GM21528 (cell line): Measurements from ENCODE around the gene DLG5.
A peak's percentile ranks its signal among the peaks of the same experiment; 100 is the strongest.

Source experiments
- ATAC-seq: cut with Tn5 transposase; IDR thresholded peaks from one replicate; pipeline ENCODE4 v1.9.1; 2021; ENCODE audit warnings: mild to moderate bottlenecking, moderate library complexity; ENCODE audit not compliant: unreplicated experiment, low FRiP score

The DLG5 gene, protein sequence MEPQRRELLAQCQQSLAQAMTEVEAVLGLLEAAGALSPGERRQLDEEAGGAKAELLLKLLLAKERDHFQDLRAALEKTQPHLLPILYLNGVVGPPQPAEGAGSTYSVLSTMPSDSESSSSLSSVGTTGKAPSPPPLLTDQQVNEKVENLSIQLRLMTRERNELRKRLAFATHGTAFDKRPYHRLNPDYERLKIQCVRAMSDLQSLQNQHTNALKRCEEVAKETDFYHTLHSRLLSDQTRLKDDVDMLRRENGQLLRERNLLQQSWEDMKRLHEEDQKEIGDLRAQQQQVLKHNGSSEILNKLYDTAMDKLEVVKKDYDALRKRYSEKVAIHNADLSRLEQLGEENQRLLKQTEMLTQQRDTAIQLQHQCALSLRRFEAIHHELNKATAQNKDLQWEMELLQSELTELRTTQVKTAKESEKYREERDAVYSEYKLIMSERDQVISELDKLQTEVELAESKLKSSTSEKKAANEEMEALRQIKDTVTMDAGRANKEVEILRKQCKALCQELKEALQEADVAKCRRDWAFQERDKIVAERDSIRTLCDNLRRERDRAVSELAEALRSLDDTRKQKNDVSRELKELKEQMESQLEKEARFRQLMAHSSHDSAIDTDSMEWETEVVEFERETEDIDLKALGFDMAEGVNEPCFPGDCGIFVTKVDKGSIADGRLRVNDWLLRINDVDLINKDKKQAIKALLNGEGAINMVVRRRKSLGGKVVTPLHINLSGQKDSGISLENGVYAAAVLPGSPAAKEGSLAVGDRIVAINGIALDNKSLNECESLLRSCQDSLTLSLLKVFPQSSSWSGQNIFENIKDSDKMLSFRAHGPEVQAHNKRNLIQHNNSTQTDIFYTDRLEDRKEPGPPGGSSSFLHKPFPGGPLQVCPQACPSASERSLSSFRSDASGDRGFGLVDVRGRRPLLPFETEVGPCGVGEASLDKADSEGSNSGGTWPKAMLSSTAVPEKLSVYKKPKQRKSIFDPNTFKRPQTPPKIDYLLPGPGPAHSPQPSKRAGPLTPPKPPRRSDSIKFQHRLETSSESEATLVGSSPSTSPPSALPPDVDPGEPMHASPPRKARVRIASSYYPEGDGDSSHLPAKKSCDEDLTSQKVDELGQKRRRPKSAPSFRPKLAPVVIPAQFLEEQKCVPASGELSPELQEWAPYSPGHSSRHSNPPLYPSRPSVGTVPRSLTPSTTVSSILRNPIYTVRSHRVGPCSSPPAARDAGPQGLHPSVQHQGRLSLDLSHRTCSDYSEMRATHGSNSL (N-terminal part only)

DNA sequence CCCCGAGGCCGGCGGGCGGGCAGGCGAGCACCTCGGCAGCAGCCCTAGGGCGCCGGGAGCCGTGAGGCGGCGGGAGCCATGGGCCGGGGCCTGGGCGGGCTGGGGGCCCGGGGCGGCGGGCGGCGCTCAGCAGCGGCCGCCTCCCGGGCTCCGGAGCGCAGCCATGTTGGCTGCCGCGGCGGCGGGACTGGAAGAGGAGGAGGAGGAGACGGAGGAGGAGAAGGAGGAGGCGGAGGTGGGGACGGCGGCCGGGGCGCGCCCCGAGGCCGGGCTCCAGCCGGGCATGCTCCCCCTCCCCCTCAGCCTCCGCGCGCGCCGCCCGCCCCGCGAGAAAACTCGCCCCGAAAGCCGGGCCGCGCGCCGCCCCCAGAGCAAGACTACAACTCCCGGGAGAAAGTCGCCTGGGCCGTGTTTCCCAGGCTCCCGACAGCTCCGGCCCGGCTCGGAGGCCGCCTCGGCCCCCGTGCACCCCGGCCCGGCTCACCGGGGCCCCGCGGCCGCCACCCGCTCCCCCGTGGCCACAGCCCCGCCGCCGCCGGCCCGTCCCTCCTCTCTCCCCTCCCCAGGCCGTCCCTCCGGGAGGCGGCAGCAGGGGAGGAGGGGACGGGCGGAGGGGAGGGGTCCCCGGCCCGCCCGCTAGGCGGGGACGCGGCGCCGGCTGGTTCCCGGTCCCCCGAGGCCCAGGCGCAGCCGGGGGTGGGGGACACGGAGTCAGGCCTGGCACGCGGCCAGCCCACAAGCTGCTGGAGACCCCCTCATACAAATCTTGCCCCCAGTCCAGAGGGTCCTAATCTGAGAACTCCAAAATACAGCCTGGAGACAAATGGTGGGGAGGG lies at the start of gene DLG5:
Gene DLG5, minus strand, starts transcription at position 190 of the 836 bp plus-strand sequence. CDS start 235 bp downstream, outside the sequence.
- ATAC-seq = peak; percentile 57

DNA sequence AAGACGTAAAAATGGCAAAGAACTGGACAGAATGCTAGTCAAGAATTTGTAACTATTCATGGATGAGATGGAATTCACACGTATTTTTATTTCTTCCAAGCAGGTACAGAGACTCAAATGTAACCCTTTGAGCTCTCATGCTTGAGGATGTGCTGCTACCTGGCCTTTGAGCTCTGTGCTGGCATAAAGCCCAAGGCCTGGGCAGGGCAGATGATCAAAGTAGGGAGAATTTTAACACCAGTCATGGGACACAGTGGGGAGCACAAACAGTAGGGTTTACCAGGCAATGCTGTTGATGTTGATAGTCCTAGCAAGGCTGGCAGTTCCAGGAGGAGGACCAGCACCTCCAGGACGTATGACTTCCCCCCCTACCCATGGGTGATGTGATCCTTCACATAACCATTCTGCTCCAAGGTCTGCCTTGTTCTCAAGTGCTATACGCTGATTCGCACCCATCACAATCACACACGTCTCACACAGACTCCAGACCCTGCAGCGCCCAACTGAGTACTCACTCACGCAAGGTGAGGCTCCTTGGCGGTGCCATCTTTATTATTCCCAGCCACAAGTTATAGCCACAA lies 48.6 kb upstream of the DLG5 start:
- ATAC-seq = no peak

DNA sequence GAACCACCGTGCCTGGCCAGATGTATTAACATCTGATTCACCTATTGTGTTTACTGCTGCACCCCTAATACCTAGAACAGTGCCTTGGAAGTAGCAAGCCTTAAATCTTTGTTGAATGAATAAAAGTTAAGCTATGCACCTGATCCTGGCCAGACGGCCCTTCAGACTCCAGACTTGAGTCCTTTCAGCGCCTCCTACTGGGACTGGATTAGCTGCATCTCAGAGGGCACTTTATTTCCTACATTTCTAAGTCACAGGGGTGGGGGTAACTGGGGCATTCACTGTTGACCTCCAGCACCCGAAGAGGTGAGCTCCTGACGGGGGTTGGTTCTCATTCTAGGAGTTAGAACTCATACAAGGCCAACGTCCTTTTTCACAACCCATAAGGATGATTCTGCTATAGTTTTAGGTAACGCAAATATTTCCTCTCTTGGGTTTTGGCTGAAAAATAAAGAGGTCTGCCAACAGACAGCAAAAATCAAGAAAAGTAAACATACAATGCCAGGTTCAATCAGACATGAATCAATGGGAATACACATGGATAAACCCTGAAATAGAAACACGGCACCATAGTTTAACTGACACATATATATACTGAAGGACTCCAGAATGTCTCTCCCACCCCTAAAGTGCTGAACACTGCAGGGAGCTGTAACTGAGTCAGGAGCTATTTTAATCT lies 48.0 kb upstream of the DLG5 start:
- no peak for ATAC-seq

DNA sequence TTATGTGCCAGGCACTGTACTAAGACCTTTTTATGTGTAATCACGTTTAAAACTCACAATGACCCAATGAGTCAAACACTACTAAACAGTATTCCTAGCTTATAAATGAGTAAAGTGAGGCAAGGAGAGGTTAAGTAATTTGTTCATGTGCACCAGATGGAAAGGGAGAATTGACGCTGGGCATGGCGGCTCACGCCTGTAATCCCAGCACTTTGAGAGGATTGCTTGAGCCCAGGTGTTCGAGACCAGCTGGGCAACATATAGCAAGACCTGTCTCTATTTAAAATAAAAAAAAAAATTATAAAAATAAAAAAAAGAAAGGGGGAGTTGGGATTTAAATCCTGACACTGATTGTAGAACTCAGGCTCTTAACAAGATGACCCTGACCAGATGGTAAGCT lies 46.7 kb upstream of the DLG5 start:
- ATAC-seq = no peak

DNA sequence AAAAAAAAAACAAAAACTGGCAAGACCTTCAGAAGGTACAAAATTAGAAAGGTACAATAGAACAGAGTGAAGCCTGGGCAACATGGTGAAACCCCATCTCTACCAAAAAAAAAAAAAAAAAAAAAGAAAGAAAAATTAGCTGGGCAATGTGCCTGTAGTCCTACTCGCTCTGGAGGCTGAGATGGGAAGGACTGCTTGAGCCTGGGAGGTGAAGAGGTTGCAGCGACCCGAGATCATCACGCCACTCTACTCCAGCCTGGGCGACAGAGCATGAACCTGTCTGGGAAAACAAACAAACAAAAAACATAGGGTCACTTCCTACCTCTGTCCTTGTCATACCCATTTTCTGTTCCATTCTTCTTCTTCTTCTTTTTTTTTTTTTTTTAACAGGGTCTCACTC lies 45.6 kb upstream of the DLG5 start:
- ATAC-seq = no peak

DNA sequence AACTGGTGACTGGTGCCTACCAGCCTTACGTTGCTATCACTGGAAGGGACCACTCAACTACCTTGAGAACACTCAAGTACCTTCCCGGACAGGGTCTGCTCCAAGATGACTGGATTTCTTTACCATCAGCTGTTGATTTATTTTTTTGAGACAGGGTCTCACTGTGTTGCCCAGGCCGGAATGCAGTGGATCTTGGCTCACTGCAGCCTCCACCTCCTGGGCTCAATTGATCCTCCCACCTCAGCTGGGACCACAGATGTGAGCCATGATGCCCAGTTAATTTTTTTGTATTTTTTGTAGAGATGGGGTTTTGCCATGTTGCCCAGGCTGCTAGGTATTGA lies 45.2 kb upstream of the DLG5 start:
- no peak for ATAC-seq

DNA sequence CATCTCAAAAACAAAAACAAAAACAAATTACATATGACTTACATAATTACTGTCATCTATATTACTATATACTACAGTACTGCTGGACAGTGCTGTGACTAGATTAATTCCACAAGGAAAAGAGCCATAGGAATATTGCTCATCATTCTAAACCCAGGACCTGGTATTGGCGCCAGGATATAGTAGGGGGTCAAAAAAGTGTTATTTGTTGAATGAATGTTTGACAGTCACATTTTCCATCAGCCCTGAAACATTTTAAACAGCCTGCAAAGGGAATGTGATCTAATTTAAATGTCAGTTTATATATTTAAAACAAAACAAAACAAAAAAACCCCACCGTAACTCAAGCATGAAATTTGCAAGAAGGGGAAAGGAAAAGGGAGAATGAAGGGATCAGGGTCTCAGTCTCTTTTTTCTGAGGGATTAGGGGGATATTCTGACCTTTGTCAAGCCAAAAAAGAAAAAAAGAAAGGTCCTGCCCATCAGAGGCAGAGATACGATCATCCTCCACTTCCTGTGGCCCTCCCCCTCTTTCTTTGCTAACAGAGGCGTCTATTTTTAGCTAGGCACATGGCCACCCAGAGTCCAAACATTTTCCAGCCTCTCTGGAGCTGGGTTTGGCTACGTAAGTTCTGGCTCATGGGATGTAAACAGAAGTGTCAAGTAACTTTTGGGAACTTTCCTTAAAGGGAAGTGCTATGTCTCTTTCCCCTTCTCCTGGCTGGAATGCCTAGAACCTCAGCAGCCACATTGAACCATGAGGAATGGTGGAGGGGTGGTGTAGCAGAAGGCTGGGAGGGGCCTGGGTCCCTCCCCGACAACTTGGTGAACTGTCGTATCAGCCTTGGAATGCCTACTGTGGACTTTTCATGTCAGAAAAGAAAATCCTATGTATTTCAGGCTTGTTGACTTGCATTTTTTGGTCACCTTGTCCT lies 44.6 kb upstream of the DLG5 start:
- ATAC-seq = no peak

DNA sequence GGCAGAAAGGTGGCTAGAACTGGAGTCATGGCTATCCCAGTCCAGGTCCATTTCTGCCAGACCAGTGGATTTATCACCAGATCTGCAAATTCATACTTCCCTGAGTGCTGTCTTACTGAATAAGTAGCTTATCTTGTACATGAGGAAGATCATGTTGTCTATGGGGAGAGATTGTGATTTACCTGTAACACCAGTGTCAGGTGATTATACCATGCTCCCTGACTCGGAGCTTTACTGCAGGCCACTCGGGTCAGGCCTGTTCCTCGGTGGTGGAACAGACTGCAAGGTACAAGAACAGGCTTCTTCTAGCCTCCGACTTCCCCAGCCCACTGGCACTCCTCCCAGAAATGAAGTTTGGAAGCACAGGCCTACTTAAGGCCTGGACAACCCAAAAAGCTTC lies 42.6 kb upstream of the DLG5 start:
- ATAC-seq = no peak

DNA sequence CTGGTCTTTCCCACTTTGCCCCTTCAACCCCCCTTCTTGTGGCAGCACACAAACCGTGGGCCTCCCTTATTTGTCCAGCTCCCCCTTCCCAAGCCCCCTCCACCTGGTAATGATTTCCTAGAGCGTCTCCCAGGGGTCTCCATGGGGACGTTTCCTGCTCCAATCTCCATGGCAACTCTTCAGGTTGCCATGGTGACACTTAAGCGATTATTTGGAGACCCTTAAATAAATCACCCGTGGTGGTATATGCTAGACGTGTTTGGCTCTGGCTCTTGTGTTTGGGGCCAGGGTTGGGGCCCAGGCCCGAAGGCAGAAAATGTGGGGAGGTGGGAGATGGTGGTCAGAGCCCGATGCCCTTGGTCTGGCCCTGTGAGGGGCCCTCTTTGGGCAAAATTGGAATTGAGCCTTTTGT lies 41.1 kb upstream of the DLG5 start:
- ATAC-seq = no peak

DNA sequence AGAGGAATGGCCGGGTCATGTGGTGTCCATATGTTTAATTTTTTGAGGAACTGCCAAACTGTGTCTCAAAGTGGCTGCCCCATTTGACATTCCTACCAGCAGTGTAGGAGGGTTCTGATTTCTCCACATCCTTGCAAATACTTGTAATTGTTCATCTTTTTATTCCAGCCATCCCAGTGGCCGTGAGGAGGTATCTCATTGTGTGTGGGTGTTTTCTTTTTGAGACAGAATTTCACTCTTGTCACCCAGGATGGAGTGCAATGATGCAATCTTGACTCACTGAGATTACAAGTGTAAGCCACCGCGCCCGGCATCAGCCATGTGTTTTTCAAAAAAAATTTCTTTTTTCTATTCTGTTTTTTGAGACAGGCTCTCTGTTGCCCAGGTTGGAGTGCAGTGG lies 38.7 kb upstream of the DLG5 start:
- no peak for ATAC-seq

DNA sequence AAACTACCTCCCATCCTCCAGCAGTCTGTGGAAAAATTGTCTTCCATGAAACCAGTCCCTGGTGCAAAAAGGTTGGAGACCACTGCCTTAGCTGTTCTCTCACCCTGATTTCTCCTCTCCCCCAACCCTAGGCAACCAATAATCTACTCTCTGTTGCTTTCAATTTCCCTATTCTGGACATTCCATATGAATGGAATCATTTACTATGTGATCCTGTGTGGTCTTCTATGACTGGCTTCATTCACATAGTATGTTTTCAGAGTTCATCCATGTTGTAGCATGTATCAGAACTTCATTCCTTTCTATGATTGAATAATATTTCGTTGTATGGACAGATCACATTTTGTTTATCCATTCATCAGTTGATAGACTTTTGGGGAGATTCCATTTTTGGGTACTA lies 38.3 kb upstream of the DLG5 start:
- no peak for ATAC-seq

DNA sequence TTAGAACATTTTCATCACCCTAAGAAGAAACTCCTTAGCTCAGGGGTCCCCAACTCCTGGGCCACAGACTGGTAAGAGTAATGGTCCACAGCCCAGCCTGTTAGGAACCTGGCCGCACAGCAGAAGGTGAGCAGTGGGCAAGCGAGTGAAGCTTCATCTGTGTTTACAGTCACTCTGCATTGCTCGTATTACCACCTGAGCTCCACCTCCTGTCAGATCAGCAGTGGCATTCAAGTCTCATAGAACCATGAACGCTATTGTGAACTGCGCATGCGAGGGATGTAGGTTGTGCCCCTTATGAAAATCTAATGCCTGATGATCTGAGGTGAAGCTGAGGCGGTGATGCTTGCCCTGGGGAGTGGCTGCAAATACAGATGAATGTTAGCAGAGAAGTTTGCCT lies 37.3 kb upstream of the DLG5 start:
- ATAC-seq = no peak

DNA sequence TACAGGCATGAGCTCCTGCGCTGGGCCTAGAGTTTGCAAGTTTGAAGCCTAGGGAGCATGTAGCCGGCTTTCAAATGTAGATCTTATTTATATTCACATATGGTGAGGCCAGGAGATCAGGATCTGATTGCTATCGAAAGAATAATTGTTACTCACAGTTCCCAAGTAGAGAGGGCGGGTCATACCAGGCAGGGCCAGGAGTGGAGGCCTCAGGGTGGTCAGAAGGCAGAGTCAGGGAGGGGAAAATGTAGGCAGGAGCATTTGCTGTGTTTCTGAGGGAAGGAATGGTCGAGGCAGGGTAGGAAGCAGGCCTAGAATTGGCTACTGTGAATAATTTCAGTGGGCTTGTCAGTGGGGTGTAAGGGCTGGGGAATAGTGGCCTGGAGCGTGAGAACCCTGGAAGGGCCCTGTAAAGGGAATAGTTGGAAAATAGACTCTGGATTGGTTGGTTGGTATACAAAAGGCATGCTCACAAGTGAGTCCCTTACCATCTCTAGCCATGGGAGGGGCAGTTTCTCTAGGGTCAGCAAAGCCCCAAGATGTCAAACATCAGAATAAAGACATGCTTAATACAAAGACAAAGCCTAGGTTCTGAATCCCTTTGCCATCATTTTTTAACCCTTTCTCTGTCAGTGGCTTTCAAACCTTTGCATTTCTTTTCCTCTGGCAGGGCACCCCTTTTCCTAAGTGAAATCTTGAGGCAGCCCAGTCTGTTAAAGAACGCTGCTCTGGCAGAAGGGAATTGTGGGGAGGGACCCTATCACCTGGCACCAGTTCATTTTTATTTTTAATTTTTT lies 36.0 kb upstream of the DLG5 start:
- no peak for ATAC-seq

DNA sequence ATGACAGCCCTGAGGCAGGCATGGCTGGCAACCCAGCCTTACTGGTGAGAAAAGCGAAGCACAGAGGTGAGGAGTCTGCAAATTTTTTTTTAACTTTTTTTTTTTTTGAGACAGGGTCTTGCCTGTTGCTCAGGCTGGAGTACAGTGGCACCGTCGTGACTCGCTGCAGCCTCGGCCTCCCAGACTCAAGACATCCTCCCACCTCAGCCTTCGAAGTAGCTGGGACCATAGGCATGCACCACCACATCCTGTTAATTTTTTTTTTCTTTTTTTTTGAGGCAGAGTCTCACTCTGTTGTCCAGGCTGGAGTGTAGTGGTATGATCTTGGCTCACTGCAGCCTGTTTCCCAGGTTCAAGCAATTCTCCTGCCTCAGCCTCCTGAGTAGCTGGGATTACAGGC lies 35.1 kb upstream of the DLG5 start:
- ATAC-seq = no peak

DNA sequence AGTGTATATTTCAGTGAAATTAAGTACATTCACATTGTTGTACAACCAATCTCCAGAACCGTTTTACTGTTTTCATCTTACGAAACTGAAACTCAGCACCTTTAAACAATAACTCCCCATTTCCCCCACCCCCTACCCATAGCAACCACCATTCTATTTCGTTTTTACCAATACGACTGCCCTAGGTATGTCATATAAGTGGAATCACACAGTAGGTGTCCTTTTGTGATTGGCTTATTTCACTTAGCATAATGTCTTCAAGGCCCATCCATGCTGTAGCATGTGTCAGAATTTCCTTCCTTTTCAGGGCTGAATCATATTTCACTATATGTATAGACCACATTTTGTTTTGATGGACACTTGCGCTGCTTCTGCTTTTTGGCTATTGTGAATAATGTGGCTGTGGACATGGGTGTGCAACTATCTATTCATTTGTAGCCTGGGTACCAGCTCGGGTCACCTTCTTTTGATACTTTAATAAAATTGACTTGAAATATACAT lies 34.3 kb upstream of the DLG5 start:
- ATAC-seq = no peak

DNA sequence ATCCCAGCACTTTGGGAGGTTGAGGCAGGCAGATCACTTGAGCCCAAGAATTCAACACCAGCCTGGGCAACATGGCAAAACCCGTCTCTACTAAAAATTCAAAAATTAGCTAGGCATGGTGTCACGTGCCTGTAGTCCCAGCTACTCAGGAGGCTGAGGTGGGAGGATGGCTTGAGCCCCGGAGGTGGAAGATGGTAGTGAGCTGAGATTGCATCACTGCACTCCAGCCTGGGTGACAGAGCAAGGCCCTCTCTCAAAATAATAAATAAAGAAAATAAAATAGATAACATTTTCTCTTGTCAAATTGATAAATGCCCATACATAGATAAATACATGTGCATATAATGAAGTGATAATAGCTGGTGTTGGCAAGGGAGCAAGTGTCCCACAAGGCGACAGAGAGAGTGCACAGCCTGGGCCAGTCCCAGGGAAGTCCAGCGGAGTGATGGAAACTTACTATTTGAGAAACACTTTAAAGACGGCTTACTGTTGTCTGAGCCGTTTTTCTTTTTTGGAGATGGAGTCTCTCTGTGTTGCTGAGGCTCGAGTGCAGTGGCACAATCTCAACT lies 33.4 kb upstream of the DLG5 start:
- ATAC-seq = no peak

DNA sequence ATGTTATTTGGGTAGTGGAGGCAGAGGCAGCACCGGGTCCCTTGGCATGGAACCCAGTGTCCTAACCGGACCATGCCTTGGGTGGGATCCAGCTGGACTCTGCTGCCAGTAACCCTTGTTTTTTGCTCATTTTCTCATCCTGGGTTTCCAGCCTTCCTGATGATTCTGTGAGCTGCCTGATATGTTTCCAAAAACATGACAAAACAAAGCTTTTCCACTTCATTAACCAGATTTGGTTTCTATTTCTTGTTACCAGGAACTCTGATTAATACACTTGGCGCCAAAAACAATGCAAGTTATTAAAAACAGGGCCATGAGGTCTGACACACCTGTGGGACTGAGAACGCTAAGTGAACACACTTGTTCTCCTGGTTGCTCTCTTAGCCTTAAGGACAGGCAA lies 32.8 kb upstream of the DLG5 start:
- ATAC-seq = no peak
